NCI-H2107 treated with DMSO at 0.1 percent for 48 hours (cell line): ENCODE measurements around the gene ORAI2.

ENCODE experiments used
- DNase-seq: peaks from one replicate; lab custom pipeline; 2025; ENCODE audit not compliant: unreplicated experiment; lab: John Stamatoyannopoulos, UW

ORAI2 gene

GRCh38 chr7:102413611-102414010, 19.8 kb upstream of the ORAI2 start:
- DNase-seq = no peak

DNA sequence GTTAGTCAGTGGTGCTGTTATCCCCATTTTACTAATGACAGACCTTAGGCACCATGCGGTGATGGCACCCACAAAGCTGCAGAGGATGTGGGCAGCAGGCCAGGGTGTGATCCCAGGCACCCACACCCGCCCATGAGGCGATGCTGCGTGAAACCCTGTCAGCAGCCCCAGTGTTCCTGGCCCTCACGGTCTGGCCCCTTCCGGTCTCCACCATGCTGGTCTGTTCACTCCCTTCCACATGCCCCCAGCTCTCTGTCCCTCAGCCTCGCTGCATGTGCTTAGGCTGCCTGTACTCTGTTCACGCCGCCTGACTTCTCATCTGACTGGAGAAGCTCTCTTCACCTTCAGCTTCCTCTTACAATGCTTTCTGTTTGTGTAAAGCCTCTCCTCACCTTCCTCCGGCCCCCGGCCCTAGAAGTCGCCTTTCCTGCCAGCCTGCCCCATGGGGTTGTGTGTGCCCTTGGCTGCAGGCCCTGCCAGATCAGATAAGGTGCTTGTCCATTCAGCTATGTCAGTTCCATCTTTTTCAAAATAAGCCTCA, 17.6 kb upstream of the ORAI2 start:
- no peak for DNase-seq

DNA sequence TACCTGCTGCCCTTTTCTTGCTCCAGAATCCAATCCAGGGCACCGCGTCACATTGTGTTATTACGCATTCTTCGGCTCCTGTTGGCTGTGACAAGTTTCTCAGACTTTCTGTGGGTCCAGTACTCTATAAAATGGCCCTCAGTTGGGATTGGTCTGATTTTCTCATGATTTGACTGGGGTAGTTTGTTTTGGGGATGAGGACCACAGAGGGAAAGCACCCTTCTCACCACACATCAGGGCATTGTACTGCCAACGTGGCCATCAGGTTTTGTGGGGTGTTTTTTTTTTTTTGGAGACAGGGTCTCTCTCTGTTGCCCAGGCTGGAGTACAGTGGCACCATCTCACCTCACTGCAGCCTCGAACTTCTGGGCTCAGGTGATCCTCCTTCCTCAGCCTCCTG, 17.0 kb upstream of the ORAI2 start:
- DNase-seq = no peak

DNA sequence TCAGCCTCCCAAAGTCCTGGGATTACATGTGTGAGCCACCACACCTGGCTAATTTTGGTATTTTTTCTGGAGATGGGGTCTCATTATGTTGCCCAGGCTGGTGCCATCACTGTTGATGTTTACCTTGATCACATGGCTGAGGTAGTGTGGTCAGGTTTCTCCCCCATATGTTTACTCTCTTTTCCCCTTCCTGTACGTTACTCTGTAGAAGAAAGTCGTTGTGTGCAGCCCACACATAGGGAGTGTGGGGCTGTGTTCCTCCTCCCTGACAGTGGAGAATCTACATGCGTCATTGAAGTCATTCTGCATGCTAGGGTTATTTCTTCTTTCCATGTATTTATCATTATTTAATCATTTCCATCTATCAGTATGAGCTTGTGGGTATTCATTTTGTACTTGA, 16.3 kb upstream of the ORAI2 start:
- DNase-seq = no peak

DNA sequence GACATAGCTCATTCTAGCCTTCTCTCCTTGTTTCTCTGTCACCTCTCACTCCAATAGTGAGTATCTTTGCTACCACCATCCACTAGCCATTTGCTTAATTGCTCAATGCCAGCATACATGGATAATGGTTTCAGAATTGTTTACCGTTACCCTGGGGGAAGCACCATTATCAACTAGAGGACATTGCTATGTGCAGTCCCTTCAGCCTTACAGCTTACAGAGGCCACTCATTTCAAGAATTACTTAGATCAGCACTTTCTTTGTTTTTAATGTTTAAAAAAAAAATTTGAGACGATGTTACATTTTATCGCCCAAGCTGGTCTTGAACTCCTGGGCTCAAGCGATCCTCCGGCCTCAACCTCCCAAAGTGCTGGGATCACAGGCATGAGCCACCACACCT, 14.8 kb upstream of the ORAI2 start:
- DNase-seq = no peak

DNA sequence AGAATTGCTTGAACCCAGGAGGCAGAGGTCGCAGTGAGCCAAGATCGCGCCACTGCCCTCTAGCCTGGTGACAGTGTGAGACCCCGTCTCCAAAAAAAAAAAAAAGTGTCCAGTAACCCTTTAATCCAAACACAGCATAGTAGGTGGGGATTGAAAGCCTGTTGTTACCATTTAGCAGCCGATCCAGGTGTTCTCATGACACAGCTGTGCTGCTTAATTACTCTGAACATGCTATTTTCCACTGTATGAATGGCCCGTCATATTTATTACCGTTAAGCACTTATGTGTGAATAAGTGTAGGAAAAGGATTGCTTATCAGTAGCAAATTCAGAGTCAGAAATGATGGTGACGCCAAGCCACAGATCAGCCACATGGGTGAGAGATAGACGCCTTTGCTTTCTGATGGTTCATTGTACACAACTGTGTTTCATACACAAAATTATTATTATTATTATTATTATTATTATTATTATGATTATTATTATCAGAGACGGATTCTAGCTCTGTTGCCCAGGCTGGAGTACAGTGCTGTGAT, 11.6 kb upstream of the ORAI2 start:
- DNase-seq = no peak

- no peak for DNase-seq
Observed at GRCh38 chr7:102424129-102424551, 9.2 kb upstream of the ORAI2 start.

DNA sequence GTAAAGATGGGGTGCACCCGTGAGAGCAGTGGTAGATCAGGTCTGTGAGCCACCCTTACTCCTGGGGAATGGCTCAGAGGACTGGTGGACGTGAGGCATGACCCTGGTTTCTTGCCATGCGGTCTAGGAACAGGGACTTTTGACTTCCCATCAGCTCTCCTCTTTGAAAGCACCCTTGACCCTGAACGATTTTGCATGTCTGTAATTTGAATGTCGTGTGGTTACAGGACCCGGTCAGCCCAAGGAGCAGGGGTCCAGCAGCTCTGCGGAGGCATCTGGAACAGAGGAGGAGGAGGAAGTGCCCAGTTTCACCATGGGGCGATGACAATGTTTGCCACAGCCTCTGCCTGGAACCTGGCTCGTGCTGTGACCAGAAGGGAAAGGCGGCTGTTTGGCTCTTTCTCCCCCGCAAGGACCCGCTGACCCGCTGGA, 8.6 kb upstream of the ORAI2 start:
- no peak for DNase-seq

- DNase-seq = no peak
Observed at GRCh38 chr7:102425639-102426267, 7.6 kb upstream of the ORAI2 start.

DNA sequence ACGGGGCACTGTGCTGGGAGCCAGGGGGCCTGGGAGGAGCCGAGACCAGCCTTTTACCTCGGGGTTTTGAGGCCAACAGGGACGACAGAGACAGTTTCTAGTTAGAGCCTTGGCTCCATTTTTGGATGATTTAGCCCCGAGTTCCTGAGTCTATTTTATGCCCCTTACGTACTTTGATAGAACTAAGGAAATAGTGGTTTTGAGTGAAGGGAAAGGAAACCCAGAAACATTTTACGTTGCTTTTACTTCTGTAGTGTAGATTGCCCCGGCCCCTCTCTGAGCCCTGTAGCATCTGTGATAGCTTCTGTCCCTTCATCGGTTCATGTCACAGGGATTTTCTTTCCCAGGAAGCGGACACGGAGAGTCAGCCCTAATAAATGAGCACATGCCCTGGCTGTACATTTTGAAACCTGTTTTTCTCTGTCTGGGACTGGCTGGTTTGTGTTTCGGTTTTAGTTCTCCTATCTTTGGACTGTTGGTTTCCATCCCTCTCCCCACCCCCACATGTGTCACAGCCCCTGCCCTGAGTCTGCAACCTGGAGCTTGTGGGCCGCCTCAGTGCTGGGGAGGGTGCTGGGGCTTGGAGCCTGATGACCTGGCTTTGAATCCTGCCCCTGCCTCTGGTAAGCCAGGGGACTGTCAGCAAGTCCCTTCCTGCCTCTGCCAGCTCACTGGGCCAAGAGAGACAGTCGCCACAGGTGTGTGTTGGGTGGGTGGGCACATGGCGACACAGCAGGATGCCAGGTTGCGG, 6.9 kb upstream of the ORAI2 start:
- DNase-seq = no peak

DNA sequence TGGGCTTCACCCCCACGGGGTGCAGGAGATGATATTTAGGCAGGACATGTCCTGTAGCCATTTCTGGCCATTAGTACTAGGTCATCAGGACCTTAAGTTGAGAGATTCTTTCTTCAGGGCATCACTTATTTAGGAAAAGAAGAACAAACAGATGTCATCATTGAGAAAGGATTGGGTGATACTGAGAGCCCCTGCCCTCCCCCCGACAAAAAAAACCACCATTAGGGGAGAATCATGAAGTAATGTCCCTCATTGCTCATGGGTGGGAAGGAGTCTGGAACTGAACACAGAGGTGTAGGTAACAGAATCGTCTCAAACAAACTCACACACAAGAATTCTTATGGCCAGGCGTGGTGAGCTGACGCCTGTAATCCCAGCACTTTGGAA, 6.4 kb upstream of the ORAI2 start:
- DNase-seq = no peak

GRCh38 chr7:102429141-102429899, 4.1 kb upstream of the ORAI2 start:
- DNase-seq = no peak

GRCh38 chr7:102431617-102432298, 1.6 kb upstream of the ORAI2 start:
- DNase-seq = peak; percentile 90

- no peak for DNase-seq
Observed at GRCh38 chr7:102432442-102433218, 745 bp upstream of the ORAI2 start.

- DNase-seq = no peak
Observed at GRCh38 chr7:102434039-102434486, 688 bp downstream of the ORAI2 start.

DNA sequence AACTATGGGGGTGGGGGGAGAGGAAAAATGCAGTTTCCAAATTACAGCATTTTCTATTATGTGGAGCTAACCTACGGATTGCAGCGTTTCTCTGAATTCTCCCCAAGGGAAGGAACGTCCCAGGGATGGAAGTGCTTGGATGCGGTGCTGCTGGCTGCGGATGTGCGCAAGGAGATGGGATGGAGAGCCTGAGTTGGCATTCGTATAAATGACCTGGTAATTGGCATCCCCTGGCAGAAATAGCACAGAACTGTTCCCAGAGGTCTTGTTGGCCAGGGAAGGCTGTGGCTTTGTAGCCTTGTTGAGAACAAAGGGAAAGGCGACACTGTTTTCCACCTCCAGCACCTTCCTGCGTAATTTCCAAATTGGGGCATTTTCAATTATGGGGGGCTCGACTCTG, 2.7 kb downstream of the ORAI2 start:
- DNase-seq = no peak

GRCh38 chr7:102439963-102440795, 6.8 kb downstream of the ORAI2 start:
- DNase-seq = no peak

DNA sequence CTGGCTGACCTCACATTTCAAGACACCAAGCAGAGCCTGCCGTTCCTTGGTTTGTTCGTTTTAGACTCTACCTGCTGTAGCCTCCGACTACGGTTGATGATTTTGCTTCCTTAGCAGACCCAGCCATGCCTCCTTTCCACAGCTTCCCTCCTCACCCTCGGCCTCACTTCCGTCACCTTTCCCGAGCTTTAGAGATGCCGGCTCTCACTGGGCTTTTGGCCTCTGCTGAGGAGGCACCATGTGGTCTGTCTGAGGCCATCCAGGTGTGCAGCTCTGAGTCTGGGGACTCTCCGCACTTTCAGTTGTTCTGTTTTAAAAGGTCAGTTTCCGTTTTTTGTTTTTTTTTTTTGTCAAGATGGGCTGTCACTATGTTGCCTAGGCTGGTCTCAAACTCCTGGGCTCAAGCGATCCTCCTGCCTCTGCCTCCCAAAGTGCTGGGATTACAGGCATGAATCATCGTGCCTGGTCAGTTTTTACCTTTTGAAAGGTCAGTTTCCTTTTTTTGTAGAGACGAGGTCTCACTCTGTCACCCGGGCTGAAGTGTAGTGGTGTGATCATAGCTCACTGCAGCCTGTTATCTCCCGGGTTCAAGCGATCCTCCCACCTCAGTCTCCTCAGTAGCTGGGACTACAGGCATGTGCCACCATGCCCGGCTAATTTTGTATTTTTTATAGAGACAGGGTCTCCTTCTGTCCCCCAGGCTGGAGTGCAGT, 11.7 kb downstream of the ORAI2 start:
- DNase-seq = no peak

GRCh38 chr7:102445674-102446071, 12.3 kb downstream of the ORAI2 start:
- no peak for DNase-seq
